HG03139 (cell line): ENCODE data around the gene OR2T5.
"Not testable (repeated sequence)": the region's sequence is repeated elsewhere in the genome, so short reads cannot be mapped to it uniquely, and the experiment has no call there.

Source experiments
- ATAC-seq: cut with Tn5 transposase; IDR thresholded peaks from one replicate; pipeline ENCODE4 v1.9.1; 2021; ENCODE audit not compliant: unreplicated experiment

The OR2T5 gene

GRCh38 chr1:248500305-248501035 lies 12.1 kb downstream of the OR2T5 start:
- not testable (repeated sequence) for ATAC-seq

- ATAC-seq: not testable (repeated sequence)
Observed at GRCh38 chr1:248507773-248508172, 19.4 kb downstream of the OR2T5 start, which contains the start of gene OR2G6. TSS of gene OR2G6 (plus strand) at chr1:248508073. CDS start at chr1:248521647, 13,574 bp downstream.

GRCh38 chr1:248510217-248510616 lies 21.8 kb downstream of the OR2T5 start:
- not testable (repeated sequence) for ATAC-seq

- ATAC-seq: no peak
Observed at GRCh38 chr1:248521856-248522255, 33.5 kb downstream of the OR2T5 start.

- ATAC-seq: not testable (repeated sequence)
Observed at GRCh38 chr1:248537449-248537848, 49.1 kb downstream of the OR2T5 start.
